Esophagus muscularis mucosa (tissue), 3 donors: ENCODE measurements around the gene ADCY5.

Experiments
- POLR2A ChIP-seq: fragments of 450-650 bp; IDR thresholded peaks from one replicate; pipeline ENCODE4 v1.6.1; 2017; ENCODE audit warnings: antibody characterized with exemption, moderate library complexity, mild to moderate bottlenecking, low read depth
- TF ChIP-seq, protein P1 (sequence below), 3 experiments: fragments of 200-600 bp in 2 of 3; fragments of 450-650 bp in 1 of 3; sonication (generic) in 2 of 3; IDR thresholded peaks; one replicate each; pipeline ENCODE4 v1.5.1; 2017 to 2019; ENCODE audit warnings: antibody characterized with exemption in 3 of 3, mild to moderate bottlenecking in 2 of 3, moderate library complexity in 1 of 3

- TF ChIP-seq, protein P1, sequence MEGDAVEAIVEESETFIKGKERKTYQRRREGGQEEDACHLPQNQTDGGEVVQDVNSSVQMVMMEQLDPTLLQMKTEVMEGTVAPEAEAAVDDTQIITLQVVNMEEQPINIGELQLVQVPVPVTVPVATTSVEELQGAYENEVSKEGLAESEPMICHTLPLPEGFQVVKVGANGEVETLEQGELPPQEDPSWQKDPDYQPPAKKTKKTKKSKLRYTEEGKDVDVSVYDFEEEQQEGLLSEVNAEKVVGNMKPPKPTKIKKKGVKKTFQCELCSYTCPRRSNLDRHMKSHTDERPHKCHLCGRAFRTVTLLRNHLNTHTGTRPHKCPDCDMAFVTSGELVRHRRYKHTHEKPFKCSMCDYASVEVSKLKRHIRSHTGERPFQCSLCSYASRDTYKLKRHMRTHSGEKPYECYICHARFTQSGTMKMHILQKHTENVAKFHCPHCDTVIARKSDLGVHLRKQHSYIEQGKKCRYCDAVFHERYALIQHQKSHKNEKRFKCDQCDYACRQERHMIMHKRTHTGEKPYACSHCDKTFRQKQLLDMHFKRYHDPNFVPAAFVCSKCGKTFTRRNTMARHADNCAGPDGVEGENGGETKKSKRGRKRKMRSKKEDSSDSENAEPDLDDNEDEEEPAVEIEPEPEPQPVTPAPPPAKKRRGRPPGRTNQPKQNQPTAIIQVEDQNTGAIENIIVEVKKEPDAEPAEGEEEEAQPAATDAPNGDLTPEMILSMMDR (IDR thresholded peaks at IDR 0.05): no peak
- no peak for TF ChIP-seq POLR2A
Measured at GRCh38 chr3:123342631-123343080, 106.2 kb downstream of the ADCY5 start.
